ENCODE measurements around the gene RORB.

Gene RORB

GRCh38 chr9:74497748-74498620, 849 bp downstream of the RORB start:
- Histone ChIP-seq H3K36me3 (ENCODE audit: control insufficient read depth, insufficient read depth, low read length, severe bottlenecking) (no peaks in the 10 kb centered on the region), H3K4me3 (ENCODE audit: low read length) (peak overlapping the region; percentile 98), H3K9ac (ENCODE audit: low read length) (peak overlapping the region; percentile 68), H3K27me3 (replicated peaks; ENCODE audit: control insufficient read depth, insufficient read depth, low read length) (peaks cover 27% of the 10 kb centered on the region), H3K4me1 (ENCODE audit: control insufficient read depth, insufficient read depth, low read length) (peaks cover 15% of the 10 kb centered on the region), H3K9me3 (ENCODE audit: control insufficient read depth, low read length) (no peaks in the 10 kb centered on the region)
- peak; percentile 51 for DNase-seq (ENCODE audit: low read depth)

GRCh38 chr9:74498621-74499095, 1.5 kb downstream of the RORB start:
- peak overlapping the region; percentile 68 for H3K9ac ChIP-seq (ENCODE audit: low read length)
- H3K4me3 ChIP-seq (ENCODE audit: low read length), result peak overlapping the region; percentile 98
- no peaks in the 10 kb centered on the region for H3K36me3 ChIP-seq (ENCODE audit: control insufficient read depth, insufficient read depth, low read length, severe bottlenecking)
- H3K9me3 ChIP-seq (ENCODE audit: control insufficient read depth, low read length), result no peaks in the 10 kb centered on the region
- H3K4me1 ChIP-seq (ENCODE audit: control insufficient read depth, insufficient read depth, low read length), result peaks cover 15% of the 10 kb centered on the region
- DNase-seq (ENCODE audit: low read depth), result peak; percentile 1
- peaks cover 24% of the 10 kb centered on the region for H3K27me3 ChIP-seq (replicated peaks; ENCODE audit: control insufficient read depth, insufficient read depth, low read length)

DNA sequence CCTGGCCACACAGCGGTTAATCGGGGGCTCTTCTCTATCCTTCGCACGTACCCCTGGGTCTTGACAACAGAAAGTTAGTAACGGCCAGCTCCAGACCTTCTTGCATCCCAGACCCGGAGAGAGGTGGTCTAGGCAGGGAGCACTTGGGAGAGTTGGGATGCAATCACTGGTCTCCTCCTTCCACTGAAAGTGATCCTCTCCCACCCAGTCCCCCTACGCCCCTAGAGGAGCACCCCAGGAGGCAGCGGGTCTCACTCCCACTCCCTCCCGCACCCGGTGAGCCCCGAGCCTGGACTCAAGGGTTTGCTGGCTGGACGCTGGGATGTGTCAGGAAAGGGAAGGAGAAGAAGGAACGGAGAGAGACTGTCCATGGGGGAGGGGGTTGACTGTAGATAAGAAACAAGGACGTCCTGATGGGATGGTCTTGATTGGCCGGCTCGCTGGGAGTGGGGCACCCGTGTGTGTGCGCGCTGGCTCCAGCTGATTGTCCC, 2.0 kb downstream of the RORB start:
- Histone ChIP-seq H3K9me3 (ENCODE audit: control insufficient read depth, low read length) (no peaks in the 10 kb centered on the region), H3K27me3 (replicated peaks; ENCODE audit: control insufficient read depth, insufficient read depth, low read length) (peaks cover 21% of the 10 kb centered on the region), H3K4me3 (ENCODE audit: low read length) (peak overlapping the region; percentile 98), H3K4me1 (ENCODE audit: control insufficient read depth, insufficient read depth, low read length) (peaks cover 15% of the 10 kb centered on the region), H3K36me3 (ENCODE audit: control insufficient read depth, insufficient read depth, low read length, severe bottlenecking) (no peaks in the 10 kb centered on the region), H3K9ac (ENCODE audit: low read length) (peak overlapping the region; percentile 68)
- DNase-seq (ENCODE audit: low read depth), result no peak

DNA sequence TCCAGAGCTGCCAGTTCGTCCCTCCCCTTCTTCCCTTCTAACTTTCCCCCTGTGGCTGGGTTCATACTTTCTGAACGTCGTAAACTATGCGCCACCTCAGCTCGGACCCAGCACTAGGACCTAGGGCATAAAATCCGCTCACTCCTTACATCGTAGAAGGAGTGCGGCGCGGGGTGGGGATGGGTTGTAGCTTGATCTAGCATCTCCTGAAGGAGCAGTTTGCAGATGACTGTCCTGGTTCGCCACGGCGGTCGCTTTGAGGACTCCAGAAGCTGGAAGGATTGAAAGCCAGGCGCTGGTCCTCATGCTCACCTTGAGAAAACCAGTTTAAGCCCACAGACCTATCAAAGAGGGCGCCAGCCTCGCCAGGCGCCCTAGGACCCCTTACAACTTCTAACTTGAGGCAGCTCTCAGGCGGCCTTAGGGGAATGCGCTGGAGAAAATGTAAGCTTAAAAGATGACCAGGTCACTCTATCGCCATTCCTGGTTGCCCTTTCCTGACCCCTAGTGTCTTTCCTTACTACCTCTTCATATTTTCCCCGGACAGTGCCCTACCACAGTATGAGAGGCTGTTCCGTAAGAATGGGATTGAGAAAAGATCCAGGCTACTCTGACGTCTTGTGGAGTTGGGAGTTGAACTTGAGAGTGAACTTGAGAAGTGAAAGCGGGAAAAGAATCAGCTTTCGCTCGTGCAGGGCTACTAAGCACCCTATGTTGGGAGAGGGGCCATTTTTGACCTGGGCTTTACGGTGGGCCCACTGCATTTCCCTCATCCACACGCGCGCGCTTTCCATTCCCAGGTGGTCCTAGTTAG, 2.8 kb downstream of the RORB start:
- Histone ChIP-seq H3K4me1 (ENCODE audit: control insufficient read depth, insufficient read depth, low read length) (peaks cover 15% of the 10 kb centered on the region), H3K9me3 (ENCODE audit: control insufficient read depth, low read length) (no peaks in the 10 kb centered on the region), H3K9ac (ENCODE audit: low read length) (peak overlapping the region; percentile 68), H3K4me3 (ENCODE audit: low read length) (peak overlapping the region; percentile 98), H3K36me3 (ENCODE audit: control insufficient read depth, insufficient read depth, low read length, severe bottlenecking) (no peaks in the 10 kb centered on the region), H3K27me3 (replicated peaks; ENCODE audit: control insufficient read depth, insufficient read depth, low read length) (peaks cover 18% of the 10 kb centered on the region)
- DNase-seq (ENCODE audit: low read depth), result peak; percentile 9

DNA sequence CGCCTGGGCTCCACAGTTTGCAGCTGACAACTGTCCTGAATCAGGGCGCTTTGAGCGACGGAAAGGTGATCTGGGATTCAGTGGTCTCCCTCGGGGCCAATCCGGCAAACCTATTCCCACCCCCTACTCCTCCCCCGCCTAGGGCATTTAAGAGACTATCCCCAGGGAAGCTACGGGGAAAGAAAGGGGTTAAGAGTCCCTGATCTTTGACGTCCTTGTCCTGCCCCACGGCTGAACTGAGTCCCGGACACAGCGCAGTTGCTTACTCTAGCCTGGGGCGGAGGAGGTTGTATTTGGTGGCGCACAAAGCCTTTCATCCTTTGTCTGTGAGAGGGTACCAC, 3.4 kb downstream of the RORB start:
- H3K9ac ChIP-seq (ENCODE audit: low read length), result no peak overlapping the region
- no peaks in the 10 kb centered on the region for H3K9me3 ChIP-seq (ENCODE audit: control insufficient read depth, low read length)
- peak overlapping the region; percentile 98 for H3K4me3 ChIP-seq (ENCODE audit: low read length)
- H3K27me3 ChIP-seq (replicated peaks; ENCODE audit: control insufficient read depth, insufficient read depth, low read length), result peaks cover 18% of the 10 kb centered on the region
- no peak for DNase-seq (ENCODE audit: low read depth)
- peaks cover 15% of the 10 kb centered on the region for H3K4me1 ChIP-seq (ENCODE audit: control insufficient read depth, insufficient read depth, low read length)
- no peaks in the 10 kb centered on the region for H3K36me3 ChIP-seq (ENCODE audit: control insufficient read depth, insufficient read depth, low read length, severe bottlenecking)

GRCh38 chr9:74501570-74501969, 4.4 kb downstream of the RORB start:
- Histone ChIP-seq H3K36me3 (ENCODE audit: control insufficient read depth, insufficient read depth, low read length, severe bottlenecking) (no peaks in the 10 kb centered on the region), H3K4me1 (ENCODE audit: control insufficient read depth, insufficient read depth, low read length) (peaks cover 15% of the 10 kb centered on the region), H3K4me3 (ENCODE audit: low read length) (no peak overlapping the region), H3K9me3 (ENCODE audit: control insufficient read depth, low read length) (no peaks in the 10 kb centered on the region), H3K27me3 (replicated peaks; ENCODE audit: control insufficient read depth, insufficient read depth, low read length) (peaks cover 18% of the 10 kb centered on the region), H3K9ac (ENCODE audit: low read length) (no peak overlapping the region)
- DNase-seq (ENCODE audit: low read depth), result no peak

GRCh38 chr9:74503219-74503618, 6.1 kb downstream of the RORB start:
- DNase-seq (ENCODE audit: low read depth), result no peak
- Histone ChIP-seq H3K9ac (ENCODE audit: low read length) (no peak overlapping the region), H3K9me3 (ENCODE audit: control insufficient read depth, low read length) (no peaks in the 10 kb centered on the region), H3K4me1 (ENCODE audit: control insufficient read depth, insufficient read depth, low read length) (peaks cover 10% of the 10 kb centered on the region), H3K36me3 (ENCODE audit: control insufficient read depth, insufficient read depth, low read length, severe bottlenecking) (no peaks in the 10 kb centered on the region), H3K4me3 (ENCODE audit: low read length) (no peak overlapping the region), H3K27me3 (replicated peaks; ENCODE audit: control insufficient read depth, insufficient read depth, low read length) (peaks cover 18% of the 10 kb centered on the region)

GRCh38 chr9:74503666-74504065, 6.5 kb downstream of the RORB start:
- no peaks in the 10 kb centered on the region for H3K36me3 ChIP-seq (ENCODE audit: control insufficient read depth, insufficient read depth, low read length, severe bottlenecking)
- H3K9ac ChIP-seq (ENCODE audit: low read length), result no peak overlapping the region
- H3K9me3 ChIP-seq (ENCODE audit: control insufficient read depth, low read length), result no peaks in the 10 kb centered on the region
- no peak for DNase-seq (ENCODE audit: low read depth)
- peaks cover 18% of the 10 kb centered on the region for H3K27me3 ChIP-seq (replicated peaks; ENCODE audit: control insufficient read depth, insufficient read depth, low read length)
- no peak overlapping the region for H3K4me3 ChIP-seq (ENCODE audit: low read length)
- peaks cover 9% of the 10 kb centered on the region for H3K4me1 ChIP-seq (ENCODE audit: control insufficient read depth, insufficient read depth, low read length)

DNA sequence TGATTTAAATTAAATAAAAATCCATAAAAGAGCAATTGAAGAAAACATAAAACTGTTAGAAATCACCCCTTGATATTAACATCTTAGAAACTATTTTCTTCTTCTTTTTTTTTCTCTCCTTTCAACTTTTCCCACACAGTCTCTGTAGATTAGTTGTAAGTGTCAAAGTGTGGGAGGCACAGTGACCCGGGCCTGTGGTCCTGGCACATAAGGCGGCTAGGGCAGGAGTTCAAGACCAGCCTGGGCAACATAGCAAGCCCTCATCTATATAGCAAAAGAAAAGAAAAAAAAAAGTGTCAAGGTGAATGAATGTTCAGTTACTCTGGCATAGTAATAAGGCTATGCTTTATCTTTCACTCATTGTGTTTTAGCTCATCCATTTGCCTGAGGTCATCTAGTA, 14.2 kb downstream of the RORB start:
- Histone ChIP-seq H3K9ac (ENCODE audit: low read length) (no peak overlapping the region), H3K27me3 (replicated peaks; ENCODE audit: control insufficient read depth, insufficient read depth, low read length) (no peaks in the 10 kb centered on the region), H3K4me3 (ENCODE audit: low read length) (no peak overlapping the region), H3K36me3 (ENCODE audit: control insufficient read depth, insufficient read depth, low read length, severe bottlenecking) (no peaks in the 10 kb centered on the region), H3K4me1 (ENCODE audit: control insufficient read depth, insufficient read depth, low read length) (no peaks in the 10 kb centered on the region), H3K9me3 (ENCODE audit: control insufficient read depth, low read length) (no peaks in the 10 kb centered on the region)
- no peak for DNase-seq (ENCODE audit: low read depth)

- no peak overlapping the region for H3K9ac ChIP-seq (ENCODE audit: low read length)
- DNase-seq (ENCODE audit: low read depth), result no peak
- no peaks in the 10 kb centered on the region for H3K27me3 ChIP-seq (replicated peaks; ENCODE audit: control insufficient read depth, insufficient read depth, low read length)
- H3K9me3 ChIP-seq (ENCODE audit: control insufficient read depth, low read length), result no peaks in the 10 kb centered on the region
- no peak overlapping the region for H3K4me3 ChIP-seq (ENCODE audit: low read length)
- H3K4me1 ChIP-seq (ENCODE audit: control insufficient read depth, insufficient read depth, low read length), result no peaks in the 10 kb centered on the region
- H3K36me3 ChIP-seq (ENCODE audit: control insufficient read depth, insufficient read depth, low read length, severe bottlenecking), result no peaks in the 10 kb centered on the region
These were observed 15.3 kb downstream of the RORB start for GRCh38 chr9:74512416-74512815.

DNA sequence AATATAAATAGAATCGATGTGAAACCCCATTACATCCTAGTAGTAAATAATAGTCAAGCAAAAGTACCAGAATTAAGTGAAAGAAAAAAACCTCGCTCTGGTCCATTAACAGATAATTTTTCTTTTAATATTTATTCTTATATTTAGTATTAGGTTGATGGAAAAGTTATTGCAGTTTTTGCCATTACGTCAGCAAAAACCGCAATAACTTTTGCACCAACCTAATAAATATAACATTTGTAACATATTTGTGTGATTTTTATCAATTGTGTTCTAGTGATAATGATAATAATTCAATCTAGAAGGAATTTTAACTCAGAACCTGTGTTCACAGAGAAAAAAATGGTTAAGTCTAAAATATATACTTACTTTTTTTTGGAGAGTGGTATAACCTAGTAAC, 16.1 kb downstream of the RORB start:
- no peak for DNase-seq (ENCODE audit: low read depth)
- H3K9me3 ChIP-seq (ENCODE audit: control insufficient read depth, low read length), result no peaks in the 10 kb centered on the region

More for the DNA sequence above, 16.1 kb downstream of the RORB start:
- H3K4me1 ChIP-seq (ENCODE audit: control insufficient read depth, insufficient read depth, low read length), result no peaks in the 10 kb centered on the region
- no peaks in the 10 kb centered on the region for H3K36me3 ChIP-seq (ENCODE audit: control insufficient read depth, insufficient read depth, low read length, severe bottlenecking)
- peaks cover 2% of the 10 kb centered on the region for H3K27me3 ChIP-seq (replicated peaks; ENCODE audit: control insufficient read depth, insufficient read depth, low read length)
- no peak overlapping the region for H3K4me3 ChIP-seq (ENCODE audit: low read length)
- H3K9ac ChIP-seq (ENCODE audit: low read length), result no peak overlapping the region
